Heart right ventricle (tissue), 16 donors: Measurements from ENCODE around the gene GTF2F2. TPM values are rescaled to one million over a fixed set of nuclear protein-coding genes. Genes with fewer than 3 reads are reported as not detected.

Source experiments
- ATAC-seq, 8 donors: fragments of 200-7000 bp; cut with Tn5 transposase; one replicate each; pipeline ENCODE4 v1.9.1; 2020; ENCODE audit warnings: mild to moderate bottlenecking in 8 of 8, moderate library complexity in 8 of 8, moderate number of reproducible peaks in 1 of 8
- DNase-seq, 2 donors: peaks; one replicate each; pipeline ENCODE4 v3.0.0-alpha.2; 2020
- H3K27ac ChIP-seq, 10 donors: fragments of 200-600 bp; sonication (generic) in 2 of 10; one replicate each; pipeline versions ENCODE4 v1.5.0 to v1.8.0; 2020 to 2022; ENCODE audit warnings: mild to moderate bottlenecking in 3 of 10
- H3K27me3 ChIP-seq, 7 donors: fragments of 200-600 bp; one replicate each; pipeline ENCODE4 v1.8.0; 2021 to 2022; ENCODE audit warnings: mild to moderate bottlenecking in 2 of 7
- H3K36me3 ChIP-seq, 9 donors: fragments of 200-600 bp; sonication (generic) in 1 of 9; one replicate each; pipeline versions ENCODE4 v1.5.0 to v1.8.0; 2020 to 2022; ENCODE audit warnings: mild to moderate bottlenecking in 2 of 9
- H3K4me1 ChIP-seq, 9 donors: fragments of 200-600 bp; sonication (generic) in 1 of 9; one replicate each; pipeline versions ENCODE4 v1.5.0 to v1.8.0; 2020 to 2022; ENCODE audit warnings: mild to moderate bottlenecking in 4 of 9
- H3K4me3 ChIP-seq, 10 donors: fragments of 200-600 bp; sonication (generic) in 2 of 10; one replicate each; pipeline versions ENCODE4 v1.5.0 to v1.8.0; 2020 to 2022; ENCODE audit warnings: mild to moderate bottlenecking in 7 of 10, moderate library complexity in 2 of 10
- H3K9me3 ChIP-seq, 11 donors: fragments of 200-600 bp in 10 of 11; sonication (generic) in 2 of 11; one replicate each; pipeline versions ENCODE4 v1.5.0 to v1.8.0; 2013 to 2022; ENCODE audit warnings: mild to moderate bottlenecking in 2 of 11, control low read depth in 1 of 11, moderate library complexity in 1 of 11
- WGBS, 2 donors: extraction: QIAGEN DNeasy Blood & Tissue Kit; methylation state at CpG; one replicate each; pipeline ENCODE4 v1.1.7; 2013; ENCODE audit warnings: inconsistent platforms in 1 of 2; 5-methylcytosine and 5-hydroxymethylcytosine counted together
- intact Hi-C, 10 donors: fragments of 100-400 bp; cut with DNase I; formaldehyde crosslinking; loops; one replicate each; pipeline versions ENCODE4 v1.11.1 to v1.14.2; 2022
- polyA plus RNA-seq, 2 donors: library from polyadenylated mRNA; stranded (reverse); fragments of 200-250 nt; gene quantifications; one replicate each; pipeline ENCODE4 v1.2.3, GENCODE V29; 2013
- total RNA-seq, 10 donors: library from RNA; stranded (reverse); fragmentation: NEBNext Ultra II Directional in 3 of 10; extraction: Animal tissue kit (Norgen Biotek cat#: 25700) in 3 of 10; gene quantifications; one replicate each; pipeline versions ENCODE4 v1.2.1 to v1.2.4, GENCODE V29; 2021 to 2023
- TF ChIP-seq, protein P1 (sequence below), 9 donors: fragments of 200-600 bp; sonication (generic) in 2 of 9; IDR thresholded peaks; one replicate each; pipeline versions ENCODE4 v1.5.0 to v1.8.0; 2021 to 2022; ENCODE audit warnings: antibody characterized with exemption in 9 of 9, mild to moderate bottlenecking in 5 of 9, moderate library complexity in 1 of 9
- donor health status: Arrhythmogenic right ventricular cardiomyopathy.
- donor health status: ischemic (EF 13 %, LVEDD 7.1; RV severe dilation, severe dysfunction).
- donor health status: healthy with polysubstance abuse.
- donor health status: DM: no; HTN: yes; CAD: no.
- donor health status: DM: no; HTN: no; CAD: no.
- donor health status: ischemic (EF 25% LVEDD 6.9; RV normal size, moderate dysfunction).
- donor health status: ischemic (EF 25% LVEDD 5.7; RV mildly dilated, moderate dysfunction).
- donor health status: healthy.
- donor health status: DM: yes; HTN: yes; CAD: no.
- donor health status: Ischemic cardiomyopathy.
- donor health status: ischemic (EF 35%, LVEDD 5.7; RV mildly dilated, moderate dysfunction).
- donor health status: nonischemic (EF 11% LVEDD 7.7; RV severe dilation, severe dysfunction).
- donor health status: DM: yes; HTN: yes; CAD: no.
- donor health status: PGD.
- donor health status: ischemic (EF 29% LVEDD 5.4; RV normal size, mild dysfunction).
- donor health status: nonischemic (EF 23%, LVEDD 6.1; RV moderate dilation, normal function).

GTF2F2 gene
- total and polyA plus RNA-seq, 12 donors = 15.8 to 24.9 (median 21.5) TPM

DNA sequence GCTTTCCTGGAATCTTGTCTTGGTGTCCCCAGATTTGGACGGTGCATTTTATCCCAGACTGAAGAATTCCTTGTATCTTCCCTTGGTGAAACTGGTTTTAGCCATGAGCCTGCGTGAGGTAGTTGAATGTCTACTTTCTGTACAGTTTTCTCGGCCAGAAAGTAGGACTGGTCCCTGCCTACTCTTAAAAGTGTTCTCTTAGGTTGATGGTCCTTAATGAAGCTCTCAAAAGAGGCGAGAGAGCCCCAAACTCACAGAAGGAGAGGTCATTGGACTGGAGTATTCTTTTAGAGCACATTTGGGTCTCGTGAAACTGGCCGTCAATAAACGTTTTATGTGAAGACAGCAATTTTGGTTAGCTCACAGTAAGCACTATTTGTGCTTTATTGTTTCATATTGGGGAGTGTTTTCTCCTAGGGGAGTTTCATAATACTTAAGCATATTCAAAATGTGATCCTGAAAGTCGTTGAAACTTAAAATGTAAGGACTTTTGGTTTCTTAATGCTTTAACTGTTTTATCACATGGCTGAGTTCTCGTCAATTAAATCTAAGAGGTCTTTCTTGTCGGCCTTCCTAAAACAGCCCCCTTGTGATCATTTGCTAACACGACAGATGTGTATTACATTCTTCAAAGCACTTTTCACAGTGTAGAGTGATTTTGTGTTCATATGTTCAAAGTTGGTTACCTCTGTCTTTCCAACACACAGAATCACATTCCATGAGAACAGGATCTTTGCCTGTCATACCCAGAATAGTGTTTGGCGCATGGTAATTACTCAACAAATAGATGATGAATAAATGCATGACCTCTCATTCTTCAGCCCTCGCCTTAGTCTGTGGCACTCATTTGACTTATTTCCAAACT lies 889 bp downstream of the GTF2F2 start:
- ATAC-seq = no peak
- Histone ChIP-seq H3K4me1 (peaks cover 2 to 25% (median 17%) of the 10 kb centered on the region in 9 donors), H3K27ac (peak overlapping the region in 8 of 10 donors; percentile 74 to 92 (median 86)), H3K9me3 (no peaks in the 10 kb centered on the region), H3K4me3 (peak overlapping the region; percentile 57 to 93 (median 75)), H3K36me3 (no peaks in the 10 kb centered on the region), H3K27me3 (no peaks in the 10 kb centered on the region)
- 13 to 14% methylated on average over 13 of the region's 13 CpGs for WGBS, 2 donors
- TF ChIP-seq, protein P1, sequence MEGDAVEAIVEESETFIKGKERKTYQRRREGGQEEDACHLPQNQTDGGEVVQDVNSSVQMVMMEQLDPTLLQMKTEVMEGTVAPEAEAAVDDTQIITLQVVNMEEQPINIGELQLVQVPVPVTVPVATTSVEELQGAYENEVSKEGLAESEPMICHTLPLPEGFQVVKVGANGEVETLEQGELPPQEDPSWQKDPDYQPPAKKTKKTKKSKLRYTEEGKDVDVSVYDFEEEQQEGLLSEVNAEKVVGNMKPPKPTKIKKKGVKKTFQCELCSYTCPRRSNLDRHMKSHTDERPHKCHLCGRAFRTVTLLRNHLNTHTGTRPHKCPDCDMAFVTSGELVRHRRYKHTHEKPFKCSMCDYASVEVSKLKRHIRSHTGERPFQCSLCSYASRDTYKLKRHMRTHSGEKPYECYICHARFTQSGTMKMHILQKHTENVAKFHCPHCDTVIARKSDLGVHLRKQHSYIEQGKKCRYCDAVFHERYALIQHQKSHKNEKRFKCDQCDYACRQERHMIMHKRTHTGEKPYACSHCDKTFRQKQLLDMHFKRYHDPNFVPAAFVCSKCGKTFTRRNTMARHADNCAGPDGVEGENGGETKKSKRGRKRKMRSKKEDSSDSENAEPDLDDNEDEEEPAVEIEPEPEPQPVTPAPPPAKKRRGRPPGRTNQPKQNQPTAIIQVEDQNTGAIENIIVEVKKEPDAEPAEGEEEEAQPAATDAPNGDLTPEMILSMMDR (IDR thresholded peaks at IDR 0.05) = no peak
- intact Hi-C loops = loop anchor here in 1 of 10 donors (5.0 kb wide), 1 partner anchor 156 kb away; no protein-coding TSS in a partner anchor
- no peak for DNase-seq

DNA sequence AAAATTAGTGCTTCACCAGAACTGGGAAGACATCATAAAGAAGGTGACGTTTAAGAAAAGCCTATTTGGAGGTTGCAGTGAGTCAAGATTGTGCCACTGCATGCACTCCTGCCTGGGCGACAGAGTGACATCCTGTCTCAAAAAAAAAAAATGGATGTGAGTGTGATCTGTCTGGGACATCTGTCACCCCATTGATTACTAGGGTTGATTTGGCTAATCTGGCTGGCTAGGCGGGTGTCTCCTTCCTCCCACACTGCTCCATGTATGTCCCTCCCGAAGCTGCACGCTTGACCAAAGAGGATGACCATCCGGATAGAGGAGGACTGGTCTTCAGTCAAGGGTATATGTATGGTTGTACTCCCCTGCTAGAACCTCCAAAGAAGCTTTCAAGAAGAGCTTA lies 2.6 kb downstream of the GTF2F2 start:
- no peak overlapping the region for H3K4me3 ChIP-seq
- WGBS, 2 donors = 87 to 93% methylated on average over 6 of the region's 6 CpGs
- H3K27me3 ChIP-seq = no peaks in the 10 kb centered on the region
- intact Hi-C loops = loop anchor here in 1 of 10 donors (5.0 kb wide), 1 partner anchor 154 kb away; no protein-coding TSS in a partner anchor
- no peaks in the 10 kb centered on the region for H3K9me3 ChIP-seq
- ATAC-seq = no peak
- H3K27ac ChIP-seq = no peak overlapping the region
- TF ChIP-seq, protein P1 (IDR thresholded peaks at IDR 0.05) = no peak
- H3K36me3 ChIP-seq = no peaks in the 10 kb centered on the region
- peaks cover 2 to 25% (median 17%) of the 10 kb centered on the region in 9 donors for H3K4me1 ChIP-seq
- no peak for DNase-seq

DNA sequence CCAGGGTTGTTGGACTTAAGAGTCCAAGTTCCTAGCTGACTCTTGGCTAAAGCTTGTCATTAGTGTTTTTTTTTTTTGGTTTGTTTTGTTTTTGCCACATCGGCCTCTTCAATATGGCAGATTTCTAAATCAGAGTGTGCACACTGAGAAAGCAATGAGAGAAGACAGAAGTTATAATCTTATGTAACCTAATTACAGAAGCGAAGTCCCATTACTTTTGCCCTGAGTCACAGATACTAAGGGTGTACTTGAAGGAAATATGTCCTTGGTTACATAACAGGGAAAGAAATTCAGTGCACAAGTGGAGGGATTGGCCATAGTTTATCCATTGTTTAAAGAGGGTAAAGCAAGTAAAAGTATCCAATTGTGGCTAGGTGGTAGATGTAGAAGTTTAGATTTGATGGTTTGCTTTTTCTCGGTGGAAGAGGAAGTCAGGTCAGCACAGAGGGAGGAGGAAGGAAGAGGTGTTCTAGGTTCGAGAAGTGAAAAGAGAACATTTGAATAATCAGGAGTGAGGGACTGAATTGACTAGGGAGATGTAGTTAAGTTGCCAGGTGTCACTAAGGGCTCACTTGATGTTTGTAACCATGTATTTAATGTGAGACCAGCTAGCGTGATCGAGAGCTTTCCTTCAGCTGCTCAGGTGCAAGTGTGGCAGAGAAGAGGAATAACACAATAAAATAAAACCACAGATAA lies 12.2 kb downstream of the GTF2F2 start:
- TF ChIP-seq, protein P1 (IDR thresholded peaks at IDR 0.05) = no peak
- H3K36me3 ChIP-seq = peaks cover 0 to 5% (median 0%) of the 10 kb centered on the region in 9 donors
- H3K27ac ChIP-seq = peak overlapping the region in 3 of 10 donors; percentile 14 to 55 (median 36)
- H3K4me1 ChIP-seq = peaks cover 0 to 39% (median 9%) of the 10 kb centered on the region in 9 donors
- peaks cover 0 to 26% (median 9%) of the 10 kb centered on the region in 11 donors for H3K9me3 ChIP-seq
- H3K27me3 ChIP-seq = no peaks in the 10 kb centered on the region
- intact Hi-C loops = no loop called here
- H3K4me3 ChIP-seq = no peak overlapping the region
- no peak for ATAC-seq
- DNase-seq = no peak
- 91 to 94% methylated on average over 6 of the region's 6 CpGs for WGBS, 2 donors

DNA sequence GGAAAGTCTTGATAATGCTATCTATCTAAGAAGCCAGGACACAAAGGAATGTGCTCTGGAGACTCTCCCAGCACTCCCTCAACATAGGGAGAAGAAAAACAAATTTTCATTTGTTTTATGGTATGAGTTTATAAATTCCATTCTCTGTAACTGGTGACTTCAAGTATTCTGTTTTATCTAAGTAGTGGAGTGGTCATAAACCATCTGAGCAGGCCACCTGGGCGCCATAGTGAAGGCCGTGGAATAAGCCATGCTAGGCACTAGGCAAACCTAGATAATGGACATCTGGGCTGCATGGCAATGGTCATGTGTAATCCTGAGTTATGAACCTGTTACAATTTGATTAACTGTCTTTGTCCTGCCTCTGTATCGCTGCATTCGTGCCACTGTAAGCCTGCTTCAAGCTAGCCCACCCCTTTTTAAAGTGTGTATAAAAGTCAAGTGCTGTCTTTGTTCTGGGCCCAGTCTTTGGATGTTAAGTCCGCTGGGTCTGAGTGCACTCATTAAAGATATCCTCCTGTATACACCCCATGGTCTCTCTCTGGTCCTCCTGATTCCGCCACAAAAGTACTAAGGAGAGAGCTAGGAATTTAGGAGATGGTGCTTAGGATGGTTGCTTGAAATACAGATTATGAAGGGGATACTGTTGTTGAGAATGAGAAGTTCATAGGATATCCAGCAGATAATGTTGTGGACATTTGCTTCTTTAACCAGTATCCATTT lies 13.2 kb downstream of the GTF2F2 start:
- Histone ChIP-seq H3K4me1 (peaks cover 0 to 39% (median 9%) of the 10 kb centered on the region in 9 donors), H3K27me3 (no peaks in the 10 kb centered on the region), H3K36me3 (peaks cover 0 to 15% (median 4%) of the 10 kb centered on the region in 9 donors), H3K9me3 (peaks cover 0 to 26% (median 9%) of the 10 kb centered on the region in 11 donors), H3K4me3 (no peak overlapping the region), H3K27ac (peak overlapping the region in 4 of 10 donors; percentile 14 to 55 (median 25))
- no peak for DNase-seq
- ATAC-seq = peak in 1 of 8 donors; percentile 70
- intact Hi-C loops = no loop called here
- 72 to 74% methylated on average over 6 of the region's 6 CpGs for WGBS, 2 donors
- TF ChIP-seq, protein P1 (IDR thresholded peaks at IDR 0.05) = no peak
